Motor neuron (in vitro differentiated cells): ENCODE measurements around the gene NTPCR. TPM values are rescaled to one million over a fixed set of nuclear protein-coding genes. Genes with fewer than 3 reads are reported as not detected.

Experiments used
- total RNA-seq, 8 experiments: library from RNA; unstranded; fragments of 300-600 nt; gene quantifications; 2 replicates each; pipeline versions ENCODE4 v1.2.3 to v1.2.4, GENCODE V29; 2022

The NTPCR gene
- total RNA-seq, 8 experiments from 2014 or later: 37.7 to 81.4 (median 50.7) TPM

Other genes with a start within 250 kb of the NTPCR start
- 1 to 10 TPM; 2.2 to 9.5 (median 5.2) TPM for gene MAP10, start 145.2 kb upstream of the NTPCR start, total RNA-seq